NCI-H774 (cell line): ENCODE measurements around the gene TRPC4AP.

Experiments used
- DNase-seq: peaks from one replicate; lab custom pipeline; 2025; lab: John Stamatoyannopoulos, UW

Gene TRPC4AP

DNA sequence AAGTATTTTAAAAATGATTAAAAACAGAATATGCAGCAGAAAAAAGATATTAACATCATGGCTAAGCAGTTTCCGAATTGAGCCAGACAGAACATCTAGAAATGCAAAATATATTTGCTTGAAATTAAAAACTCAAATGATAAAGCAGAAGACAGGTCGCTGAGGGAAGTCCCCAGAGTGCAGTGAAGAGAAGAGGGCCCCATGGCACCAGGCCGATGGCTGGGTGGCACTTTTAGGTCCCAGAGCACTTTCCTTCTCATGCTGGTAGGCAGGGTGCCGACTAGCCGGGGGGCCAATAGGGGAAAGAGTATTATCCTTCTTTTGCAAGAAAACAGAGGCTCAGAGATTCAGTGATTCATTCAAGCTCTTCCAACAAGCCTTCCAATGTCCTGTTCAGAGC lies 78.1 kb downstream of the TRPC4AP start:
- no peak for DNase-seq

DNA sequence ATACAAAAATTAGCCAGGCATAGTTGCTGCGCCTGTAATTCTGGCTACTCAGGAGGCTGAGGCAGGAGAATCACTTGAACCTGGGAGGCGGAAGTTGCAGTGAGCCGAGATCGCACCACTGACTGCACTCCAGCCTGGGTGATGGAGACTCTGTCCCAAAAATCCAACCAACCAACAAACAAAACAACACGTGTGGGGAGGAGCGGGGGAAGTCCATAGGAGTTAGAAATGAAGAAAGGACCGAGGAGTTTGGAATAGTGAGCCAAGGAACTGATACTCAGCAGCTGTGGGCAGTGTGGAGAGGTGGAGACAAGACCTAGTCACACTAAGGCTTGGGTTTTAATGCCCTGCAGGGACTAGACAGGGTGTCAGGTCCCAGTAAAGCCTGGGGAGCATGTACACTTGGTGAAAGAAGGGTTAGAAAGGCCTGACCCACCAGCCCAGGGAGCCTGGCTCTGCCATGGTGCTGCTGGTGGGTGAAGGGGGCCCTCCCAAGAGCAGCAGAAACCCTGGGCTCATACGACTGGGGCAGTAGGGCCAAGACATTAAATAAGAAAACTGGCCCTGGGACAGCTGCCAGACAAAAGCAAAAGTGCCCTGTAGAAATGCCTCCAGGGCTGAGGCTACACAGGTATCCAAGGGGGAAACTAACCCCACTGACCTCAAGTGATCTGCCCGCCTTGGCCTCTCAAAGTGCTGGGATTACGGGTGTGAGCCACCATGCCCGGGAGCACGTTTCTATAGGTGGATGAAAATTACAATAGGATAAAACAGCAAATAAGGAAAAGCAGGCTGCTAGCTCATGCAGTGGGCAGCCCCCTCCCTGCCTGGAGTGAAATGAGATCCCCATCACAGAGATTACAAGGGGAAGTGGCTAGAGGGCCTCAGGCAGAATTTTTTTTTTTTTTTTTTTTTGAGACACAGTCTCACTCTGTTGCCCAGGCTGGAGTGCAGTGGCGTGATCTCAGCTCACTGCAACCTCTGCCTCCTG lies 78.9 kb downstream of the TRPC4AP start:
- DNase-seq: no peak

DNA sequence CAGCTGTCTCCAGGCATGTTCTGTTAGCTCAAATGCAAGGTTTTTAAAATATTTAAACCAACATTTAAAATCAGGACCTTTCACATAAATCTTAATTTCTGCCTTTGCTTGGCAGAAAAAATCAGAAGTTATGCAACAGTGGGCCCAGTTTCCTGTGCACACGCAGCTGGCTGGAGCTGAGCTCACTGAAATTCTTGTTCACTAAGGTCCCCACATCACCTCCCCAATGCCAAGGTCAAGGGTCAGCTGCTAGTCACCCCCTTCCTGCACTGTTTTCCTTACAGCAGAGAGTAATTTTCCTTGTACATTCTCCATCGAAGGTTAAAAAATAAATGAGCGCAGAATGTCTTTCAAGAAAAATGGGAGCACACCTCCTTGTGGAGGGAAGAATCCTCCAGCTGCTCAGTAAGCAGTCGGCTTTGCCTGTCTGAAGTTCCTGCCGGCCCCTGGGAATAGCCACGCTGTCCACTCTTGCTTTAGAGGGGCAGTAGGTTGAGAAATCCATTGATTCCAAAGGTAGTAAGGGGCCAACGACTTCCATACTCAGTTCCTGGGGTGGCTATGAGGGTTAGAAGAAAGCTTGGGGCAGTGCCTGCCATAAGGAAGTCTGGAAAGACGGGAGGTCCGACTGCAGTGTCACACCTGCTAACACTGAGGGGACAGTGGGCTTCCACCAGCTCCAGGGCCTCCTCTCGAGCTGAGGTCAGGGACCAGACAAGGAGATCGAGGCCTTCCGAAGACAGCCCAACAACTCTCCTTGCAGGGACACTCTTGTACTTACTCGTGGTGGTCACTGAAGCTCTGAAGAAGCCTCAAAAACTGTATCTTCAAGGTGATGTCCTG lies 80.2 kb downstream of the TRPC4AP start:
- DNase-seq: no peak

DNA sequence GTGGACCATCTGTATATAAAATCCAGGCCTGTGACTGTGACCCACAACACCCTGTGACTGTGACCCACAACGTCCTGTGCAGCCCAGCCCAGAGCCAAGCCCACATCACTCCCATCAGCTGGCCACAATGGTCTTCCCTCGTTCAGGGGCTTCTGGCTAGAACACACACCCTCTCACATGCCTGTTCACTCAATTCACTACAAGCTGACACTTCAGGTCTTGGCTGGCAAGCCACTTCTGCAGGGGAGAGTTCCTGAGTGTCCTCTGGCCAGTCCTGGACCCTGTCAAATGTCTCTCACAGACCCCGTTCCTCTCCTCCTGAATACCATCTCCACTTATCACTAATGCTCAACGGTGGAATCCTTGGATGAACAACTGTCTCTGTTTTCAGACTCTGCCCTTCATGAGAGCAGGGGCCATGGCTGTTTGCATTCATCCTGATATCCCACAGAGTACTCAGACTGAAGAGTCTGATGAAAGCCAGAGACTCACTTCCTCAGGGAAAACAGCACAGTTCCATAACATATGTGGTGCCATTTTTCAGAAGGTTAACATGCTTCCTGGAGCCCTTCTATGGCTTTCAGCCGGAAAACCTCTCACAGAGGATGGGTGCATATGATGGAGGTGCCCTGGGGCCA lies 80.9 kb downstream of the TRPC4AP start:
- no peak for DNase-seq

DNA sequence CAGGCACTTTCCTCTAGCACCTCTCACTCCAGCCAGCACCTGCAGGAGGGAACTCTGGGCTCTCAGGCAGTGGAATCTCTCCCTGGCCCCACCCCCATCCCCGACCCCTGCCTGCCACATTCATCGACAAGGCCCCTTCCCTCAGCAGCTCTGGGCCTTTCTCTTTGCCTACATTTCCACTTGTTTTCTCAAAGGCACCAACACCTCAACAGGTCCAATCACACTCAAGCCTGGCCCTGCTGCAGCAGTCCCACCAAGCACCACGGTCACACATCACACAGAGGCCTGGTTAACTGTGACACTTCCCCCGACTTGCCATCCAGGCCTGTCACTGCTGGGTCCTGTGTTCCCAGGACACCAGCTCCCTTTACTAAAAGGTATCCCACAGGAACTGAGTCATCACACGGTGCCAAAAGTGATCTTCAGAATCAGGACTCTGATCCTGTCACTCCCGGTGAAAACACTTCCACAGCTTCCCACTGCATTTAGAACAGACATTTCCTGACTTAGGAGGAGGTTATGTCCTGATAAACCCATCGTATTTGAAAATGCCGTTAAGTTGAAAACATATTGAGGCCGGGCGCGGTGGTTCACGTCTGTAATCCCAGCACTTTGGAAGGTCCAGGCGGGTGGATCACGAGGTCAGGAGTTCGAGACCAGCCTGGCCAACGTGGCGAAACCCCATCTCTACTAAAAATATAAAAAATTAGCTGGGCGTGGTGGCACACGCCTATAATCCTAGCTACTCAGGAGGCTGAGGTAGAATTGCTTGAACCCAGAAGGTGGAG lies 82.0 kb downstream of the TRPC4AP start:
- no peak for DNase-seq

DNA sequence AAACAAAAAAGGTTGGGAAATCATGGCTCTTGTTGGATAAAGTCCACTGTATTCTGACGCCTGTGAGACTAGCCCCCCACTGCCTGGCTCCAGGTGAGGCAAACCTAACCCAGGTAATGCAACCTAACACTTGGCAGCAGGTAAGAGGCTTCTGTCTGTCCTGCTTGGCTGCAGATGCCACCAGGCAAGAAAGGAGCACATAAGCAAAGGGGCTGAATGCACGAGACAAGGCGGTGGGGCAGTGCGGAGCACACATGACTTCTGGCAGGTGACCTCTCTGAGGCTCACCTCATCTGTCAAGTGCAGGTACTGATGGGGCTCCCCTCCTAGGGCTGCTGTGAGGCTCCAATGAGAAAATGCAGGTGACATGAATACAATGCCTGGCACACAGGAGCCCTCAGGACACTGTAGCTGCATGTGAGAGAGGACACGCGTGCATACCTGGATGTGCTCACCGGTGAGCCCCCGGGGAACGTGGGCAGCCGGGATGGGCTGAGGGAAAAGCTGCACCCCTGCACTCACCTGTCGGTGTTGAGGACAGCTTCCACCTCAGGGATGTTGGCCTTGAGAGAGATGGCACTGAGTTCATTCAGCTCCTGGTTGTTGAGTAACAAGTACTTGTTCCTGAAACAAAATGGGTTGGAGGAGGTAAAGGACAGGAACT lies 82.8 kb downstream of the TRPC4AP start:
- DNase-seq: no peak

DNA sequence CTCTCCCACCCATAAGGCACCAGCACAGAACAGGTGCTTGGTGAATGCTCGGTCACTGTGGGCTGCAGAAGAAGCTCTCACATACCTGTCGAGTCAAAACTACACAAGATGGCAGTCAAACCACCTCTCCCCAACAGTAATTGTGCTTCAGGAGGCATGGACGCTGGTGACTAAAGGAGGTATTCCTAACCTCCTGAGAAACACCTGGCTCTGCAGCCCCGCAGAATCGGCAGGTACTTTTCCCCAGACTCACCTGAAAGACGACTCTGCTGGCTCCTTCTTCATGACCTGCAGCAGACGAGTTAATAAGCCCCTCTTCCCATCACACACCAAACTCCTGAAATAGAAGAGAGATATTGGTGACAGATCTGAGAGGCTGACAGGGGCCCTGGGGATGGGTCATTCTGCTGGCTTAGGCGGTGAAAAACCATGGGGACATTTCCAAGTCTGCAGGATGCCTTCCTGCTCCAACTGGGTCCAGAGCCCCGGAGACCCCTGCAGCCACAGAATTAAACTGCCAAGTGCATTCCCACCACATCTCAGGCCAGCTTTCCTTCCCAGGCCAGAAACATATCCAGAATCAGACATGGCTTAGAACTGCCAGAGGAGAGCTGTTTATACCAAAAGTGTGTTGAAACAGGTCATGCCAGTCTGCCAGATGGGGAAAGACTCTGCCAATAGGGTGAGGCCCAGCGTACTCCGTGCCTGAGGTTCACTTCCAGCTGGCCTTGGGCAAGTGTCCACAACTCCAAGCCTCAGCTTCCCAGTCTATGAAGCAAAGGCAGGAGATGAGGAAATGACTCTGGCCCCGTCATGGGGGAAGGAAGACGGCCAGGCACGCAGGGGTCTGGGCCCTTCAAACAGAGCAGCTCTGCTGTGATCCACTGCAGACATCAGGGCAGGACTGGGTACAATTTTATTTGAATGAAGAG lies 83.9 kb downstream of the TRPC4AP start:
- DNase-seq: no peak

DNA sequence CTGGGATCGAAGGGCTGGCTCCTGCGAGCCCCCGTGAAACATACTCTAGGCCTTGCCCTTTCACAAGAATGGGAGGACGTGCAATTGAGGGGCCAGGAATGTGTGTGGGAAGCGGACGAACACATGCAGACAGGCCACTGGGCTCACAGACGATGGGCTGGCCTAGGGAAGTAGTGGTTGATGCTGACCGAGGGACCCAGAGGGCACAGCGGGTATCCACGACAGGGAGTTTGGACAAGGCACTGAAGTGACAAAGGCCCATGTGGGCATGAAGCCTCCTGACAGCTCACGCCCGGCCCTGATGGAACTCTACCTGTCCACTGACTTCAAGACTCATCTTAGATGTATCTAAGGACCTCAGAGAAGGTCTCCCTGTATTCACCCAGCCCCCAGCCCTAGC lies 84.7 kb downstream of the TRPC4AP start:
- DNase-seq: no peak

DNA sequence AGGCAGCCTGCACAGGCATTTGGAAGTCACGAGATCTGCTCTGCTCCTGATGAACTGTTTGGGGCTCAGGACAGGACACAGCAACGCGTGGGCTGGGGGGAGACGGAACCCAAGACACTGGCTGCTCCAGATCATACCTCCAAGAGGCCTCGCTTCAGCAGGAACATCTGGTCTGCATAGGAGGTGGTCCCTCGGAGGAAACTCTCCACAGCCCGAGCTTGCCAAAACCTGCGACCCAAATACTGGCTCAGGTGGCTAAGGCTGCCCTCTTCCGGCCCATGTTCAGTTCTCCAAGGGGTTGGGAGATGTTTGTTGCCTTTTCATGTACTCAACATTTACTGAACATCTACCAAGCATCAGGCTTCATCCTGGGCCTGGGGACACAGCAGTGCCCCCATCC lies 85.2 kb downstream of the TRPC4AP start:
- DNase-seq: no peak

DNA sequence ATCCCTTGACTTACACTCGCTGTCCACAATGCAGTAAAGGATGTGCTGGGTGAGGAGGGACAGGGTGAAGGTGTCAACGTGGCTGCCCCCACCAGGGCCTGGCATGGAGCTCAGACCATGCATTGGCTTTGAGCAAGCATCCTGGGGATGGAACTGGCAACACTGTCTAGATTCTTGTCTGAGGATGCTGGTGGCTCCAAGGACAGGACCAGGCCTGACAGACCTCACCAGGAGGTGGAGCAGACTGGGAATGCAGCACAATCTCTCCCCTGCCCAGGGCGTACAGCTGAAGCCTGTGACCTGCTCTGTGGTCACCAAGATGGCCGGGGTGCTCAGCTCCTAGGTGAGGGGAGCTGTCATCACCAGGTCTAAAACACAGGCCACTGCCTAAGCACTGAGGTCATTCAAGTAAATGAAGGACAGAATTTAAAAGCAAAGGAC lies 86.1 kb downstream of the TRPC4AP start:
- no peak for DNase-seq

DNA sequence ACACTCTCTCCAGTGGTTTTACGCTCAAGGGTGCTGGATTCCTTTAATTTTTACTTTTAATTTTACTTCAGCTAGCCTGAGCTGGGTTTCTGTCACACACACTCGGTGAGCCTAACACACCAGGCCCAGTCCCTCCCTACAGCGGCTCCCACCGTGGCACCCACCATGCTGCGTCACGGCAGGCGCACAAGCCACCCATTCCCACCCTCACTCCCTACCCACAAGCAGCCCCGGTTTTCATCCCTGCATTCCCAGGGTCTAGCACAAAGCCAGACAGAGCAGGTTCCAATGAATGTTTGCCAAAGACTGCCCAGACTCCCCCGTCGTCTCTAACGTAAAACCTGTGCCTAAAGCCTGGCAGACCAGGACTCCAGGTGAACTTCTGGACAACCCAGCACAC lies 86.6 kb downstream of the TRPC4AP start:
- no peak for DNase-seq

DNA sequence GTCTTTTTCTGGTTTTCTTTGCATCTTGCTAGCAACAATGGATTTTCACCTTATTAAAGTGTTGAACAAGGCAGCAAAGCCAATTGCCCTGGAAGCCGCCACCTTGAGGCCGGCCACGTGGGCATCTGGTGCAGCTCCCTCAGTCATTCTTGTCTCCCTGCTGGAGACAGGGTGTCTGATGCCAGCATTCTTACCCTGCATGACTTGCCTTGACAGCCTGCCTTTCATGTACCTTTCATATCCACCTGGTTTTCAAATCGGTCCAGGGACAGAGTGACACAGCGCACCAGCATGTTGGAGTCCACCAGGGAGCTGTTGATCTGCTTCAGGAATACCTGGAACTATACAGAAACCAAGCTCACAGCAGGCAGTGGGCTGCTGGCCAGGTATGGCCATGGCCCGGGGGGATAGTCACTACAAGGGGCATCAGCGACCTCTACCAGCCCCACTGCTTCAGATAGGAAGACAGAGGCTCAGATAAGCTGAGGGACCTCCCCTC lies 87.1 kb downstream of the TRPC4AP start:
- no peak for DNase-seq

DNA sequence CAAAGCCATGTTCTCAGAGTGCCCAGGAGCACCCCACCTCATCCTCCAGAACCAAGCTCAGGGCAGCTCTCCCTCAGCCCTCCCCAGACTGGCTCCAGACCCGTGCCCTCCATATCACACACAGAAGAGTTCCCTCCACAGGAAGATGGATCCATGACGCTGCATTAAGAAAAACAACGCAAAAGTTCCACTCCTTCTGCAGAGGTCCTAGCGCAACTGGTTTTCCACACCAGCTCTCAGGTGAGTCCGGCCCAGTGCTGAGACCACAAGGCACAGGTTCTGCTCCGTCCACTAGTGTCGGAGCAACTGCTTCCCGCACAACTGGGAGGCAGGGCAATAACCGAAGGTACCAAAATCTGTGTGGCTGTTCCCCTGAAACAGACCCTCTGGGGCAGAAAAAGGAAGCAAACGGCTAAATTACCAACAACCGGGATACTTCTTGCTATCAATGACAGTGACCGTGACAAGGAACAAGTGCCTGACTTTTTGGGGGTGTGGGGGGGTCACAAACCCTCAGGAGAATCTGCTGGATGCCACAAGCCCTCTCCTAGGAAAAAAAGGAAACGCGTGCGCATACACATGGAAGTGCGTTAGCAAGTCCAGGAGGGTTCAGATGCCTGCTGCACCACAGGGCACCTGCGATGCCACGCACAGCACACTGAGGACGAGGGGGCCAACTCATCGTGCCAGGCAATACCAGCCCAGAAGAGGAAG lies 87.7 kb downstream of the TRPC4AP start:
- no peak for DNase-seq

DNA sequence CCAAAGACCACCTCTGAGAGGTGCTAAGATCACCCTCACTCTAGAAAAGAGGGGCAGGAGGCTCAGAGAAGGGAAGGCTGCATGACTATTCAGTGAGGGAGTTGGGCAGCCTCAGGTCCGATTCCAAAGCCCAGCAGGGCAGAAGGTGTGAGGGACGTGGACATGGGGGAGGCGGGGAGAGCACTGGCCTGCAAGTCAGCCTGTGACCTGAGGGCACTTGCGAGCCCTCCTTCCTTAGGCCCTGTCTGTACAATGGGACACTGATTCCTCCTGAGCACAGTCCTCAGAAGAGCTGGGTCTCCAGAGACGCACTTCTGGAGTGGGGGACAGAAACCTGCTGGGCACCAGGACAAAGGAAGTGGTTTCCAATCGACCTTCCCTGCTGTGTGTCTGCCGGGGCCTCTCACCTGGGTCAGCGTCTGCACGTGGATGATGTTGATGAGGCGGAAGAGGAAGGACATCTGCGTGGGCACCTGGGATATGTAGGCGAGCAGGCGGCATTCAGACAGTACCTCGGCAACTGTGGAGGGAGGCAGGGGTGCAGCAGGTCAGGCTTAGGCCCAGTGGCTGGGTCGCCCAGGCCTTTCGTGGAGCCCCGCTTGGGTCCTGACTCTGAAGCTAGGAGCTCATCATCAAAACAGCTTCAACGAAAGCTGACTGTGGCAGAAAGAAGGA lies 88.4 kb downstream of the TRPC4AP start:
- DNase-seq: no peak

DNA sequence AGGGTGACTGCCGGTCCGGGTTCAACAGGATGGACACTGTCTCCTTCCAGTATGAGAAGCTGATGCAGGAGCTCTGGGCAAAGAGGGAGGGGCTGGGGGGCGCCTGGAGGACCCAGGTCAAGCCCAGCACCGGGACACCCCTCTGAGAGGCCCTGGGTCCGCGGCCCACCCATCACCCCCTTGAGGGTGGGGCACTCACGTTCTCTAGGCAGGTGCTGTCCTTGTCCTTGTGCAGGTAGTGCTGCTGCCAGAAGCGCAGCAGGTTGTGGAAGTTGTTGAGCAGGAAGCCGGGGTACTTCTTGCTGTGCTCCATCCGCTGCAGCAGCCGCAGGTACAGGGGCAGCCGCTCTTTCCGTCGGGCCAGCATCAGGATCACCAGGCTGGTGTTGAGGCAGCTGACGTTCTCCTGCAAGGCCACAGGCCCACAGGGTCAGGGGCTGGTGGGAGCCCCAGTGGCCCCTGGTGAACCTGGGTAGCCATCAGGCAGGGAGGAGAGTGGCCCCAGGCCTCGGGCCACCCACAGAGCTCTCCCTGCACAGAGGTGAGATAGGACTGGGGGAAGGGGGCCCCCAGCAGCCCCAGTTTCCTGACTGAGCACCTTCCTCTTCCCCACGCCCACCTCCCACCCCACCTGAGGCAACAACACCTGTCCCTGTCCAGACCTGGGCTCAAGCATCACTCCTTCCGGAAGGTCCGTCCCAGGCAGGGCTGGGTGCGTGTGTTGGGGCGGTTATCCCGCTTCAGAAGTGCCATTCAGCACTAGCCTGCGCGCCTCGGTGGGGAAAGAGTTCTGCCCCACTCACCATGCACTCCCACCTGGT lies 89.2 kb downstream of the TRPC4AP start:
- DNase-seq: no peak

DNA sequence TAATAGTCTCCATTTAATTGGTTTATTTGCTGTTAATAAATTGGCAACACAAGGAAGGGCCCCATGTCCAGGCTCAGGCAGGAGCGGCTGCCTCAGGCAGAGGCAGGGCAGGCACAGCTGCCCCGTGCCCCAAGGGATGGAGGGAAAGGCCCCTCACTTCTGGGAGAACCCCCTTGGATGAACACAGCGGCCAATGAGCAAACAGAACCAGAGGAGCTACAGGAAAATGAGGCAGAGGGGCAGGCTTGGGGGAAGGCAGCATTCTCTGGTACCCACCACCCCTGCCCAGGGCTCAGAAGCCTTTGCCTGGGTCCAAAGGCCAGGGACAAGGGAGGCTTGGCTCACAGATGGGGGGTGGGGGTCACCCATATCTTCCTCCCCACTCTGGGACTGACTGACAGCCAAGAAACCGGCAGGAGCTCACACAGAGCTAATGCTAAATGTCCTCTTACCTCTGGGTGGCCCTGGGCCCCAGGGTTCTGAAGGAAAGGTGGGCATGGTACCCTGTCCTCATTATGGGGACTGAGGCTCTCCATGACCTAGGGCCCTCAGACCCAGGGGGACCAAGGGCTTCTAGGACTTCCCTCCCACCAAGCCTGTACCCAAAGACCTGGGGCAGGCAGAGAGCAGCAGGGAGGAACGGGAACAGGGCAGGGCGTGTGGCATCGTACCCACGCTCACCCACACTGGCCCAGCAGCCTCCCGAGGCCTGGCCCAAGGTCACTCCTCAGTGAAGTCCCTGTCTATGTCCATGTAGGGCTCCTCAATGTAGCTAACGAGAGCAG lies 90.0 kb downstream of the TRPC4AP start:
- no peak for DNase-seq
